Activated T-cell treated with anti-CD3 and anti-CD28 coated beads for 48 hours (primary cell): ENCODE data around the gene RPP25.
"Not testable (repeated sequence)": the region's sequence is repeated elsewhere in the genome, so short reads cannot be mapped to it uniquely, and the experiment has no call there.

ENCODE experiments used
- DNase-seq: peaks from one replicate; pipeline ENCODE4 v3.0.0-alpha.2; 2020; ENCODE audit warnings: low read depth

The RPP25 gene

GRCh38 chr15:74962671-74963070 is 6.1 kb upstream of the RPP25 start:
- no peak for DNase-seq

GRCh38 chr15:74962219-74962618 is 5.6 kb upstream of the RPP25 start:
- no peak for DNase-seq

GRCh38 chr15:74961616-74962015 is 5.0 kb upstream of the RPP25 start:
- no peak for DNase-seq

GRCh38 chr15:74960995-74961588 is 4.5 kb upstream of the RPP25 start:
- DNase-seq, result no peak

GRCh38 chr15:74960286-74960685 is 3.7 kb upstream of the RPP25 start:
- DNase-seq, result no peak

GRCh38 chr15:74959586-74959939 is 3.0 kb upstream of the RPP25 start:
- no peak for DNase-seq

- DNase-seq, result no peak
Measured at GRCh38 chr15:74958908-74959585, 2.5 kb upstream of the RPP25 start.

- DNase-seq, result no peak
Measured at GRCh38 chr15:74958320-74958907, 1.8 kb upstream of the RPP25 start.

- no peak for DNase-seq
Measured at GRCh38 chr15:74957476-74958035, 984 bp upstream of the RPP25 start.

- DNase-seq, result peak; percentile 76
Measured at GRCh38 chr15:74955796-74956647, 550 bp downstream of the RPP25 start.

- DNase-seq, result no peak
Measured at GRCh38 chr15:74955017-74955416, 1.6 kb downstream of the RPP25 start.

- DNase-seq, result no peak
Measured at GRCh38 chr15:74954515-74954914, 2.1 kb downstream of the RPP25 start.

- no peak for DNase-seq
Measured at GRCh38 chr15:74951006-74951405, 5.6 kb downstream of the RPP25 start.

GRCh38 chr15:74950078-74950908 is 6.3 kb downstream of the RPP25 start:
- DNase-seq, result peak; percentile 68

GRCh38 chr15:74937590-74938371 is 18.8 kb downstream of the RPP25 start, which contains the start of gene COX5A:
COX5A (minus strand) TSS chr15:74938073; CDS start chr15:74938014, 59 bp downstream.
- DNase-seq, result peak; percentile 92

GRCh38 chr15:74937272-74937589 is 19.3 kb downstream of the RPP25 start:
- no peak for DNase-seq

GRCh38 chr15:74935193-74935592 is 21.4 kb downstream of the RPP25 start:
- not testable (repeated sequence) for DNase-seq

GRCh38 chr15:74933573-74933972 is 23.0 kb downstream of the RPP25 start:
- no peak for DNase-seq

- DNase-seq, result no peak
Measured at GRCh38 chr15:74928771-74929198, 27.8 kb downstream of the RPP25 start.

GRCh38 chr15:74924525-74924924 is 32.0 kb downstream of the RPP25 start:
- DNase-seq, result no peak

GRCh38 chr15:74920456-74920855 is 36.1 kb downstream of the RPP25 start:
- DNase-seq, result no peak
